PC-9 (cell line): ENCODE data around the gene PTPRR. TPM values are rescaled to one million over a fixed set of nuclear protein-coding genes. Genes with fewer than 3 reads are reported as not detected.
A peak's percentile ranks its signal among the peaks of the same experiment; 100 is the strongest.

ENCODE experiments used
- BruUV-seq: library from RNA; stranded (reverse); fragments of 400-500 nt; replicated peaks from 2 replicates; lab custom pipeline; 2021; lab: Mats Ljungman, UMichigan
- CTCF ChIA-PET: fragments of 300-600 bp; sonication (Branson Sonifier 250); formaldehyde crosslinking; loops from one replicate; lab custom pipeline; 2022; ENCODE audit warnings: antibody characterized with exemption; lab: Charles Lee
- POLR2A ChIA-PET: fragments of 300-600 bp; sonication (Branson Sonifier 250); formaldehyde crosslinking; loops from one replicate; lab custom pipeline; 2022; ENCODE audit warnings: antibody characterized with exemption; ENCODE audit not compliant: unreplicated experiment; lab: Charles Lee
- DNase-seq, 2 experiments: peaks; one replicate each; pipeline versions ENCODE4 v3.0.0 to v3.0.0-alpha.2; 2015 to 2022; ENCODE audit warnings: mixed read lengths in 1 of 2
- H2AFZ ChIP-seq: fragments of 200-600 bp; sonication (generic); 2 replicates; pipeline ENCODE4 v1.8.1; 2017; ENCODE audit warnings: antibody characterized with exemption
- H3F3A ChIP-seq: fragments of 200-600 bp; sonication (generic); 2 replicates; pipeline ENCODE4 v1.8.1; 2017; ENCODE audit warnings: antibody characterized with exemption, mild to moderate bottlenecking, low read depth; ENCODE audit not compliant: insufficient read depth
- H3K27ac ChIP-seq: fragments of 200-600 bp; sonication (generic); 2 replicates; pipeline ENCODE4 v1.6.1; 2016; ENCODE audit warnings: mixed run types
- H3K27me3 ChIP-seq: fragments of 200-600 bp; sonication (generic); 2 replicates; pipeline ENCODE4 v1.6.1; 2016; ENCODE audit warnings: low read depth, mixed run types; ENCODE audit not compliant: insufficient read depth
- H3K36me3 ChIP-seq: fragments of 200-600 bp; sonication (generic); 2 replicates; pipeline ENCODE4 v1.6.1; 2016; ENCODE audit warnings: low read depth, mixed run types
- H3K4me1 ChIP-seq: fragments of 200-600 bp; sonication (generic); replicated peaks from 2 replicates; pipeline ENCODE4 v1.6.1; 2016; ENCODE audit warnings: mixed run types; ENCODE audit not compliant: insufficient read depth
- H3K4me2 ChIP-seq: fragments of 200-600 bp; sonication (generic); 2 replicates; pipeline ENCODE4 v1.6.1; 2017; ENCODE audit warnings: mixed run types
- H3K4me3 ChIP-seq: fragments of 200-600 bp; sonication (generic); 2 replicates; pipeline ENCODE4 v1.6.1; 2016; ENCODE audit warnings: mixed run types
- H3K79me2 ChIP-seq: fragments of 200-600 bp; sonication (generic); 2 replicates; pipeline ENCODE4 v1.6.1; 2017; ENCODE audit warnings: low read depth, mixed run types
- H3K9me2 ChIP-seq: fragments of 200-600 bp; sonication (generic); 2 replicates; pipeline ENCODE4 v1.8.1; 2017; ENCODE audit warnings: mild to moderate bottlenecking; ENCODE audit not compliant: insufficient read depth
- H3K9me3 ChIP-seq: fragments of 200-600 bp; sonication (generic); 2 replicates; pipeline ENCODE4 v1.8.1; 2016; ENCODE audit warnings: low read depth; ENCODE audit not compliant: insufficient read depth
- H4K20me1 ChIP-seq: fragments of 200-600 bp; sonication (generic); 2 replicates; pipeline ENCODE4 v1.8.1; 2017; ENCODE audit not compliant: insufficient read depth
- CTCF ChIP-seq: fragments of 200-600 bp; sonication (generic); conservative IDR thresholded peaks from 2 replicates; pipeline ENCODE4 v1.6.1; 2017; ENCODE audit warnings: mixed run types, antibody characterized with exemption, mild to moderate bottlenecking, moderate library complexity
- EZH2 ChIP-seq: fragments of 200-600 bp; sonication (generic); IDR thresholded peaks from 2 replicates; pipeline ENCODE4 v1.8.0; 2017; ENCODE audit warnings: antibody characterized with exemption, low read depth
- intact Hi-C: fragments of 100-400 bp; cut with micrococcal nuclease; formaldehyde crosslinking; loops from one replicate; pipeline ENCODE4 v1.10.0; 2022; ENCODE audit not compliant: unreplicated experiment
- total RNA-seq: library from RNA; stranded (reverse); gene quantifications from 2 replicates; pipeline ENCODE4 v1.2.3, GENCODE V29; 2021

Gene PTPRR
- total RNA-seq, 1 experiment from 2014 or later, result 12.2 TPM

- Histone ChIP-seq H3K27ac (peak overlapping the region; percentile 79), H2AFZ (peak overlapping the region; percentile 49; the same call in 1 of the 2 replicates), H3K79me2 (no peaks in the 10 kb centered on the region), H3K9me2 (no peaks in the 10 kb centered on the region), H3K9me3 (no peaks in the 10 kb centered on the region; the same call in 1 of the 2 replicates), H3K4me2 (peak overlapping the region; percentile 68), H3K4me1 (peaks cover 31% of the 10 kb centered on the region), H3K27me3 (no peaks in the 10 kb centered on the region), H4K20me1 (no peaks in the 10 kb centered on the region), H3F3A (peaks cover 18% of the 10 kb centered on the region), H3K36me3 (no peaks in the 10 kb centered on the region), H3K4me3 (peak overlapping the region; percentile 30; the same call in 1 of the 2 replicates)
- ChIA-PET CTCF (interaction anchor here (0.6 kb wide), 1 partner anchor 163 kb away, joined by 7 read pairs; no protein-coding TSS in a partner anchor), POLR2A (interaction anchor here (0.6 to 0.9 kb wide), 5 partner anchors 17 to 991 kb away, joined by 4 to 12 read pairs (median 7); no protein-coding TSS in a partner anchor)
- peak in 1 of 2 experiments; percentile 86 for DNase-seq
- TF ChIP-seq CTCF (no peak), EZH2 (no peak)
- intact Hi-C loops, result no loop called here
- no TSS peak for BruUV-seq
Observed at GRCh38 chr12:70756118-70756517, 164.4 kb downstream of the PTPRR start.

- peaks cover 18% of the 10 kb centered on the region for H3F3A ChIP-seq
- H3K79me2 ChIP-seq, result no peaks in the 10 kb centered on the region
- TF ChIP-seq EZH2, result no peak
- TF ChIP-seq CTCF, result no peak
- H3K9me2 ChIP-seq, result no peaks in the 10 kb centered on the region
- no peaks in the 10 kb centered on the region for H4K20me1 ChIP-seq
- H3K4me3 ChIP-seq, result no peak overlapping the region
- ChIA-PET CTCF (interaction anchor here (0.9 kb wide), 1 partner anchor 21 kb away, joined by 3 read pairs; no protein-coding TSS in a partner anchor), POLR2A (interaction anchor here (0.5 to 0.7 kb wide), 2 partner anchors 93 to 1108 kb away, joined by 4 read pairs; no protein-coding TSS in a partner anchor)
- BruUV-seq, result no TSS peak
- no peaks in the 10 kb centered on the region; the same call in 1 of the 2 replicates for H3K9me3 ChIP-seq
- H3K4me2 ChIP-seq, result no peak overlapping the region
- no peaks in the 10 kb centered on the region for H3K36me3 ChIP-seq
- peaks cover 31% of the 10 kb centered on the region for H3K4me1 ChIP-seq
- intact Hi-C loops, result no loop called here
- DNase-seq, result peak in 1 of 2 experiments; percentile 20
- no peak overlapping the region for H3K27ac ChIP-seq
- H3K27me3 ChIP-seq, result no peaks in the 10 kb centered on the region
- H2AFZ ChIP-seq, result no peak overlapping the region
Observed at GRCh38 chr12:70754330-70754741, 166.2 kb downstream of the PTPRR start.

GRCh38 chr12:70752327-70752726, 168.2 kb downstream of the PTPRR start:
- intact Hi-C loops, result loop anchor here (1.0 kb wide), 1 partner anchor 8 kb away; no protein-coding TSS in a partner anchor

More at GRCh38 chr12:70752327-70752726, 168.2 kb downstream of the PTPRR start:
- H3F3A ChIP-seq, result peaks cover 18% of the 10 kb centered on the region
- H3K27ac ChIP-seq, result no peak overlapping the region
- no peaks in the 10 kb centered on the region for H3K79me2 ChIP-seq
- DNase-seq, result no peak
- no peaks in the 10 kb centered on the region for H3K27me3 ChIP-seq
- H4K20me1 ChIP-seq, result no peaks in the 10 kb centered on the region
- peaks cover 4% of the 10 kb centered on the region; the same call in 1 of the 2 replicates for H3K9me3 ChIP-seq
- TF ChIP-seq EZH2, result no peak
- TF ChIP-seq CTCF, result no peak
- no peaks in the 10 kb centered on the region for H3K9me2 ChIP-seq
- BruUV-seq, result no TSS peak
- no peak overlapping the region for H2AFZ ChIP-seq
- ChIA-PET CTCF (no interaction called here), POLR2A (no interaction called here)
- peaks cover 23% of the 10 kb centered on the region for H3K4me1 ChIP-seq
- no peak overlapping the region for H3K4me3 ChIP-seq
- no peaks in the 10 kb centered on the region for H3K36me3 ChIP-seq
- H3K4me2 ChIP-seq, result no peak overlapping the region
